IMR-90 (cell line): Measurements from ENCODE around the gene SPATA32. TPM values are rescaled to one million over a fixed set of nuclear protein-coding genes. Genes with fewer than 3 reads are reported as not detected.

Experiments used
- ATAC-seq: fragments of 200-7000 bp; cut with Tn5 transposase; 2 replicates; pipeline ENCODE4 v1.9.1; 2020; ENCODE audit warnings: low read depth, mild to moderate bottlenecking, moderate library complexity
- BruUV-seq: library from RNA; stranded (reverse); fragments of 400-500 nt; replicated peaks from 2 replicates; lab custom pipeline; 2021; lab: Mats Ljungman, UMichigan
- CTCF ChIA-PET: fragments of 300-600 bp; formaldehyde crosslinking; extraction: SDS; loops from one replicate; lab custom pipeline; 2021; ENCODE audit warnings: antibody characterized with exemption; lab: Yijun Ruan, JAX
- POLR2A ChIA-PET: fragments of 300-600 bp; sonication (Branson Sonifier 250); formaldehyde crosslinking; loops from one replicate; lab custom pipeline; 2022; ENCODE audit warnings: antibody characterized with exemption; ENCODE audit not compliant: unreplicated experiment; lab: Charles Lee
- DNase-seq: peaks from one replicate; pipeline ENCODE4 v3.0.0; 2013
- H2AFZ ChIP-seq: replicated peaks from 2 replicates; pipeline ENCODE3; 2013; ENCODE audit warnings: low read length, mild to moderate bottlenecking; ENCODE audit not compliant: poor library complexity
- H2AK5ac ChIP-seq: 2 replicates; pipeline ENCODE4 v1.6.1; 2013; ENCODE audit warnings: low read depth, low read length, inconsistent platforms
- H2AK9ac ChIP-seq: replicated peaks from 2 replicates; pipeline ENCODE3; 2013; ENCODE audit warnings: mild to moderate bottlenecking, low read depth, low read length, moderate library complexity; ENCODE audit not compliant: poor library complexity
- H2BK120ac ChIP-seq: 2 replicates; pipeline ENCODE4 v1.6.1; 2013; ENCODE audit warnings: low read depth, low read length, inconsistent platforms
- H2BK15ac ChIP-seq: 3 replicates; pipeline ENCODE4 v1.6.1; 2013; ENCODE audit warnings: low read depth, low read length, inconsistent platforms
- H2BK20ac ChIP-seq: 2 replicates; pipeline ENCODE4 v1.6.1; 2013; ENCODE audit warnings: low read depth, mild to moderate bottlenecking, inconsistent platforms, low read length, moderate library complexity
- H2BK5ac ChIP-seq: 2 replicates; pipeline ENCODE4 v1.6.1; 2013; ENCODE audit warnings: mild to moderate bottlenecking, low read depth, low read length, inconsistent platforms; ENCODE audit not compliant: poor library complexity, severe bottlenecking
- H3K14ac ChIP-seq: replicated peaks from 2 replicates; pipeline ENCODE4 v1.6.1; 2013; ENCODE audit warnings: low read depth, low read length, inconsistent platforms
- H3K18ac ChIP-seq: 2 replicates; pipeline ENCODE4 v1.6.1; 2013; ENCODE audit warnings: low read depth, low read length, control low read depth
- H3K23ac ChIP-seq: 2 replicates; pipeline ENCODE4 v1.6.1; 2013; ENCODE audit warnings: low read depth, low read length, inconsistent platforms
- H3K27ac ChIP-seq: 2 replicates; pipeline ENCODE4 v1.5.1; 2013; ENCODE audit warnings: mild to moderate bottlenecking, control low read depth, low read length; ENCODE audit not compliant: insufficient read depth
- H3K27me3 ChIP-seq: 2 replicates; pipeline ENCODE4 v1.6.1; 2013; ENCODE audit warnings: low read length; ENCODE audit not compliant: control insufficient read depth, insufficient read depth
- H3K36me3 ChIP-seq: 2 replicates; pipeline ENCODE4 v1.6.1; 2013; ENCODE audit warnings: low read length, mixed read lengths; ENCODE audit not compliant: control insufficient read depth, insufficient read depth
- H3K4ac ChIP-seq: 2 replicates; pipeline ENCODE4 v1.6.1; 2013; ENCODE audit warnings: low read depth, low read length, inconsistent platforms
- H3K4me1 ChIP-seq: 2 replicates; pipeline ENCODE4 v1.6.1; 2013; ENCODE audit warnings: low read length, mixed read lengths; ENCODE audit not compliant: control insufficient read depth, insufficient read depth
- H3K4me2 ChIP-seq: 2 replicates; pipeline ENCODE4 v1.6.1; 2013; ENCODE audit warnings: low read depth, mild to moderate bottlenecking, control low read depth, low read length, moderate library complexity
- H3K4me3 ChIP-seq: 2 replicates; pipeline ENCODE4 v1.5.1; 2013; ENCODE audit warnings: low read depth, mild to moderate bottlenecking, control low read depth, low read length, moderate library complexity; ENCODE audit not compliant: insufficient read depth
- H3K56ac ChIP-seq: 2 replicates; pipeline ENCODE4 v1.6.1; 2013; ENCODE audit warnings: low read length, inconsistent platforms; ENCODE audit not compliant: insufficient read depth; ENCODE audit errors: extremely low read depth
- H3K79me1 ChIP-seq, 2 experiments: 2 replicates each; pipeline ENCODE4 v1.6.1; 2013; ENCODE audit warnings: low read length in 2 of 2, inconsistent platforms in 1 of 2, low read depth in 1 of 2
- H3K9ac ChIP-seq: 2 replicates; pipeline ENCODE4 v1.6.1; 2013; ENCODE audit warnings: low read depth, low read length, control low read depth
- H3K9me1 ChIP-seq: 2 replicates; pipeline ENCODE4 v1.6.1; 2013; ENCODE audit warnings: low read length, inconsistent platforms; ENCODE audit not compliant: insufficient read depth
- H3K9me3 ChIP-seq: 2 replicates; pipeline ENCODE4 v1.6.1; 2013; ENCODE audit warnings: low read length; ENCODE audit not compliant: control insufficient read depth, insufficient read depth
- H4K20me1 ChIP-seq: 2 replicates; pipeline ENCODE4 v1.6.1; 2013; ENCODE audit warnings: low read length, inconsistent platforms; ENCODE audit not compliant: insufficient read depth
- H4K5ac ChIP-seq: 2 replicates; pipeline ENCODE4 v1.6.1; 2013; ENCODE audit warnings: mild to moderate bottlenecking, low read depth, low read length, control low read depth
- H4K8ac ChIP-seq, 2 experiments: 2 replicates each; pipeline ENCODE4 v1.6.1; 2013; ENCODE audit warnings: low read depth in 2 of 2, low read length in 2 of 2, control low read depth in 1 of 2, inconsistent platforms in 1 of 2
- H4K91ac ChIP-seq: 2 replicates; pipeline ENCODE4 v1.6.1; 2013; ENCODE audit warnings: low read depth, low read length, inconsistent platforms; ENCODE audit not compliant: insufficient read depth
- CHD1 ChIP-seq: IDR thresholded peaks from 2 replicates; pipeline ENCODE4 v1.6.1; 2012; ENCODE audit warnings: low read depth, low read length, improper control_type of control experiment
- MAFK ChIP-seq: IDR thresholded peaks from 2 replicates; pipeline ENCODE4 v1.6.1; 2012; ENCODE audit warnings: low read depth, low read length, improper control_type of control experiment
- POLR2A ChIP-seq: IDR thresholded peaks from 2 replicates; pipeline ENCODE4 v1.6.1; 2012; ENCODE audit warnings: mild to moderate bottlenecking, low read depth, low read length
- RAD21 ChIP-seq: IDR thresholded peaks from 2 replicates; pipeline ENCODE4 v1.6.1; 2012; ENCODE audit warnings: low read length, improper control_type of control experiment
- RCOR1 ChIP-seq: IDR thresholded peaks from 2 replicates; pipeline ENCODE4 v1.6.1; 2012; ENCODE audit warnings: mild to moderate bottlenecking, low read length, improper control_type of control experiment; ENCODE audit not compliant: insufficient replicate concordance
- RFX5 ChIP-seq: IDR thresholded peaks from 2 replicates; pipeline ENCODE4 v1.8.0; 2012; ENCODE audit warnings: low read depth, mild to moderate bottlenecking, low read length, moderate library complexity
- SMC3 ChIP-seq: fragments of 150-350 bp; IDR thresholded peaks from 2 replicates; pipeline ENCODE4 v1.6.1; 2016; ENCODE audit warnings: low read depth, mild to moderate bottlenecking, antibody characterized with exemption, low read length, moderate library complexity
- whole genome bisulfite sequencing, 2 experiments: methylation state at CpG; one replicate each; pipeline versions ENCODE4 v1.1.5 to v1.1.7; 2013; ENCODE audit warnings: missing lambda C conversion rate in 2 of 2; ENCODE audit not compliant: insufficient read length in 1 of 2; ENCODE audit errors: extremely low coverage in 2 of 2; 5-methylcytosine and 5-hydroxymethylcytosine counted together
- dilution Hi-C: fragments of 300-500 bp; cut with HindIII; formaldehyde crosslinking; loops from one replicate; pipeline ENCODE4 v1.14.3; 2018; ENCODE audit warnings: low sequenced_read_pairs; ENCODE audit not compliant: unreplicated experiment
- in situ Hi-C: fragments of 300-500 bp; cut with MboI; formaldehyde crosslinking; loops from 3 replicates; pipeline ENCODE4 v1.14.3; 2019; ENCODE audit warnings: low sequenced_read_pairs, inconsistent platforms, mixed read lengths
- intact Hi-C: fragments of 100-400 bp; cut with micrococcal nuclease; formaldehyde crosslinking; loops from 2 replicates; pipeline ENCODE4 v1.10.0; 2022
- polyA plus RNA-seq, 3 experiments: library from polyadenylated mRNA; depleted of rRNA; stranded (reverse); fragments of >200 nt; gene quantifications; 2 replicates each; pipeline ENCODE4 v1.2.3, GENCODE V29; 2012; ENCODE audit warnings: low replicate concordance in 1 of 3
- total RNA-seq: library from RNA; depleted of rRNA; stranded (reverse); fragments of >200 nt; gene quantifications from 2 replicates; pipeline ENCODE4 v1.2.3, GENCODE V29; 2012
- TF ChIP-seq, protein P1 (sequence below): conservative IDR thresholded peaks from 2 replicates; pipeline ENCODE4 v1.5.1; 2012; ENCODE audit warnings: mild to moderate bottlenecking, low read depth, low read length, improper control_type of control experiment

Gene SPATA32
- total and polyA plus RNA-seq, 2 of the 4 experiments (the other 2 are of a cell fraction) = 0.18 TPM; not detected in 1

DNA sequence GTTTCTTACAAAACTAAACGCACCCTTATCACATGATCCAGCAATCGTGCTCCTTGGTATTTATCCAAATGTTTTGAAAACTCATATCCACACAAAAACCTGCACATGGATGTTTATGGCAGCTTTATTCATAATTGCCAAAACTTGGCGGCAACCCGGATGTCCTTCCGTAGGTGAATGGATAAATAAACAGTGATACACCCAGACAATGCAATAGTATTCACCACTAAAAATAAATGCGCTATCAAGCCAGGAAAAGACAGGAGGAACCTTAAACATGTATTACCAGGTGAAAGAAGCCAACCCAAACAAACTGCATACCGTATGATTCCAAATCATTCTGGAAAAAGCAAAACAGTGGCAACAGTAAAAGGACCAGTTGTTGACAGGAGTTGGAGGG, 10.0 kb downstream of the SPATA32 start:
- ATAC-seq (no peak), DNase-seq (no peak)
- peaks cover 0 to under 1% of the 10 kb centered on the region in 2 experiments; a peak in 1 of 4 replicates for H3K79me1 ChIP-seq
- no peak overlapping the region for H2AK5ac ChIP-seq
- WGBS, 2 experiments = no CpG with 5 or more reads among the region's 7 CpGs
- H4K8ac ChIP-seq = no peak overlapping the region
- no peak overlapping the region for H3K23ac ChIP-seq
- CTCF ChIA-PET = no interaction called here
- H4K20me1 ChIP-seq = peaks cover 5% of the 10 kb centered on the region
- H3K9me3 ChIP-seq = no peaks in the 10 kb centered on the region
- dilution Hi-C loops = no loop called here
- H2BK5ac ChIP-seq = no peak overlapping the region
- H3K56ac ChIP-seq = no peak overlapping the region
- no peak overlapping the region for H3K4ac ChIP-seq
- no peak overlapping the region for H2BK20ac ChIP-seq
- in situ Hi-C loops = no loop called here
- TF ChIP-seq, protein P1, sequence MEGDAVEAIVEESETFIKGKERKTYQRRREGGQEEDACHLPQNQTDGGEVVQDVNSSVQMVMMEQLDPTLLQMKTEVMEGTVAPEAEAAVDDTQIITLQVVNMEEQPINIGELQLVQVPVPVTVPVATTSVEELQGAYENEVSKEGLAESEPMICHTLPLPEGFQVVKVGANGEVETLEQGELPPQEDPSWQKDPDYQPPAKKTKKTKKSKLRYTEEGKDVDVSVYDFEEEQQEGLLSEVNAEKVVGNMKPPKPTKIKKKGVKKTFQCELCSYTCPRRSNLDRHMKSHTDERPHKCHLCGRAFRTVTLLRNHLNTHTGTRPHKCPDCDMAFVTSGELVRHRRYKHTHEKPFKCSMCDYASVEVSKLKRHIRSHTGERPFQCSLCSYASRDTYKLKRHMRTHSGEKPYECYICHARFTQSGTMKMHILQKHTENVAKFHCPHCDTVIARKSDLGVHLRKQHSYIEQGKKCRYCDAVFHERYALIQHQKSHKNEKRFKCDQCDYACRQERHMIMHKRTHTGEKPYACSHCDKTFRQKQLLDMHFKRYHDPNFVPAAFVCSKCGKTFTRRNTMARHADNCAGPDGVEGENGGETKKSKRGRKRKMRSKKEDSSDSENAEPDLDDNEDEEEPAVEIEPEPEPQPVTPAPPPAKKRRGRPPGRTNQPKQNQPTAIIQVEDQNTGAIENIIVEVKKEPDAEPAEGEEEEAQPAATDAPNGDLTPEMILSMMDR = no peak
- TF ChIP-seq RFX5 (no peak), POLR2A (no peak), RCOR1 (no peak), CHD1 (no peak), MAFK (no peak), RAD21 (no peak), SMC3 (no peak)
- no peak overlapping the region for H4K91ac ChIP-seq
- no peaks in the 10 kb centered on the region for H3K36me3 ChIP-seq
- no peak overlapping the region for H2BK120ac ChIP-seq
- no peaks in the 10 kb centered on the region for H3K4me1 ChIP-seq
- no peaks in the 10 kb centered on the region for H3K27me3 ChIP-seq
- POLR2A ChIA-PET = interaction anchor here (0.6 kb wide), 1 partner anchor 8 kb away, joined by 3 read pairs; no protein-coding TSS in a partner anchor
- H2AK9ac ChIP-seq = no peak overlapping the region
- intact Hi-C loops = no loop called here
- H3K4me3 ChIP-seq = no peak overlapping the region
- no peak overlapping the region for H3K9ac ChIP-seq
- H3K27ac ChIP-seq = no peak overlapping the region
- H3K18ac ChIP-seq = no peak overlapping the region
- no peak overlapping the region for H2AFZ ChIP-seq
- H3K9me1 ChIP-seq = no peaks in the 10 kb centered on the region
- H3K14ac ChIP-seq = no peak overlapping the region
- H3K4me2 ChIP-seq = no peak overlapping the region
- BruUV-seq = no TSS peak
- H4K5ac ChIP-seq = no peak overlapping the region
- H2BK15ac ChIP-seq = no peak overlapping the region
